ENCODE data around the gene LGR5. TPM values are rescaled to one million over a fixed set of nuclear protein-coding genes. Genes with fewer than 3 reads are reported as not detected.

Gene LGR5
- total and polyA plus RNA-seq, 9 of the 15 experiments (the other 6 are each of a cell fraction or from before 2014, with no cell fraction given), result not detected

DNA sequence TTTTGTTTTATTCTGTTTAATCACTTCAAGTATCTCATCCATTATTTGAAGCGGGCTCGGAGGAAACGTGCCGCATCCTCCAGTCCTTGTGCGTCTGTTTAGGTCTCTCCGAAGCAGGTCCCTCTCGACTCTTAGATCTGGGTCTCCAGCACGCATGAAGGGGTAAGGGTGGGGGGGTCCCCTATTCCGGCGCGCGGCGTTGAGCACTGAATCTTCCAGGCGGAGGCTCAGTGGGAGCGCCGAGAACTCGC, 311 bp upstream of the LGR5 start:
- Histone ChIP-seq H2AFZ (ENCODE audit: low read depth, low read length) (no peak overlapping the region), H3K9me1 (ENCODE audit: control insufficient read depth, insufficient read depth, low read length) (no peaks in the 10 kb centered on the region), H3K9me3 (replicated peaks; ENCODE audit: control insufficient read depth, insufficient read depth, low read depth, low read length) (0 out of 2 replicates have a peak, but pooled peaks cover 2% of the 10 kb centered on the region), H3K4me3 (no peak overlapping the region), H3K27me3 (ENCODE audit: control insufficient read depth in 2 of 2, insufficient read depth in 2 of 2, low read length in 2 of 2) (peaks cover 20 to 29% of the 10 kb centered on the region in 2 experiments), H3K9ac (ENCODE audit: insufficient read depth in 1 of 2, low read depth in 2 of 2, low read length in 2 of 2) (no peak overlapping the region), H4K20me1 (replicated peaks; ENCODE audit: control insufficient read depth, insufficient read depth, low read length) (no peaks in the 10 kb centered on the region; the same call in 1 of the 2 replicates), H3K79me2 (ENCODE audit: control insufficient read depth, insufficient read depth, low read length) (no peaks in the 10 kb centered on the region), H3K36me3 (ENCODE audit: control insufficient read depth, insufficient read depth, low read length) (no peaks in the 10 kb centered on the region), H3K4me2 (ENCODE audit: insufficient read depth, low read length) (no peak overlapping the region), H3K27ac (ENCODE audit: extremely low read depth, low read depth, low read length) (no peak overlapping the region), H3K4me1 (replicated peaks in 1 of 2; ENCODE audit: control insufficient read depth in 2 of 2, insufficient read depth in 2 of 2, low read length in 2 of 2) (peaks cover 0 to 18% of the 10 kb centered on the region in 2 experiments; a peak in 3 of 5 replicates)
- in situ Hi-C loops (cut with MboI), result no loop called here
- no TSS peak for BruUV-seq (replicated peaks)
- 32% methylated on average over 16 of the region's 17 CpGs for WGBS (ENCODE audit: insufficient coverage, low coverage, missing lambda C conversion rate)
- DNase-seq (ENCODE audit: extremely low read depth in 1 of 4, low spot score in 3 of 4) (no peak), FAIRE-seq (no peak), ATAC-seq (no peak)
- ChIA-PET POLR2A (no interaction called here), CTCF (ENCODE audit: low intra/inter-chr PET ratio) (no interaction called here)
- intact Hi-C loops (cut with micrococcal nuclease), result no loop called here
- TF ChIP-seq ETS2 (tag; IDR thresholded peaks at IDR 0.05; ENCODE audit: borderline replicate concordance, poor library complexity, severe bottlenecking), result no peak
- TF ChIP-seq, protein P1, sequence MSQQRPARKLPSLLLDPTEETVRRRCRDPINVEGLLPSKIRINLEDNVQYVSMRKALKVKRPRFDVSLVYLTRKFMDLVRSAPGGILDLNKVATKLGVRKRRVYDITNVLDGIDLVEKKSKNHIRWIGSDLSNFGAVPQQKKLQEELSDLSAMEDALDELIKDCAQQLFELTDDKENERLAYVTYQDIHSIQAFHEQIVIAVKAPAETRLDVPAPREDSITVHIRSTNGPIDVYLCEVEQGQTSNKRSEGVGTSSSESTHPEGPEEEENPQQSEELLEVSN (IDR thresholded peaks at IDR 0.05; ENCODE audit: borderline replicate concordance in 1 of 2, extremely low read depth in 1 of 2, insufficient read depth in 1 of 2, insufficient read length in 1 of 2, low read depth in 1 of 2, low read length in 1 of 2, poor library complexity in 1 of 2, severe bottlenecking in 1 of 2), result no peak
- TF ChIP-seq PYGO2 (tag; IDR thresholded peaks at IDR 0.05), result no peak
- TF ChIP-seq TEAD1 (CRISPR knock-in tag; IDR thresholded peaks at IDR 0.05), result no peak
- TF ChIP-seq POU5F1 (IDR thresholded peaks at IDR 0.05; ENCODE audit: borderline replicate concordance, low read depth, low read length, partially characterized antibody), result no peak
- TF ChIP-seq GATAD2A (IDR thresholded peaks at IDR 0.05), result no peak
- TF ChIP-seq NEUROD1 (IDR thresholded peaks at IDR 0.05; ENCODE audit: borderline replicate concordance, low read depth, low read length, partially characterized antibody), result no peak
- TF ChIP-seq ZFP1 (CRISPR knock-in tag; IDR thresholded peaks at IDR 0.05), result no peak

Measured in K562 (cell line).